Stimulated activated CD8-positive, alpha-beta memory T cell treated with anti-CD3 and anti-CD28 coated beads, Interleukin-15, amount 100 ng/mL, for 1 hour (primary cell): ENCODE results near the gene UBE2I.
"Not testable (repeated sequence)": the region's sequence is repeated elsewhere in the genome, so short reads cannot be mapped to it uniquely, and the experiment has no call there.

Experiments
- DNase-seq: peaks from one replicate; pipeline ENCODE4 v3.0.0-alpha.2; 2020; ENCODE audit warnings: low read depth

UBE2I gene

GRCh38 chr16:1277617-1278282 lies 31.7 kb upstream of the UBE2I start:
- no peak for DNase-seq

GRCh38 chr16:1278477-1278876 lies 31.0 kb upstream of the UBE2I start:
- no peak for DNase-seq

- DNase-seq = no peak
Measured at GRCh38 chr16:1279081-1279944, 30.1 kb upstream of the UBE2I start.

- no peak for DNase-seq
Measured at GRCh38 chr16:1279945-1280589, 29.4 kb upstream of the UBE2I start.

- DNase-seq = no peak
Measured at GRCh38 chr16:1280783-1281182, 28.7 kb upstream of the UBE2I start.

- DNase-seq = no peak
Measured at GRCh38 chr16:1281517-1281916, 27.9 kb upstream of the UBE2I start.

- DNase-seq = no peak
Measured at GRCh38 chr16:1282324-1282973, 27.0 kb upstream of the UBE2I start.

GRCh38 chr16:1283296-1283695 lies 26.1 kb upstream of the UBE2I start:
- DNase-seq = no peak

- DNase-seq = no peak
Measured at GRCh38 chr16:1283996-1284616, 25.3 kb upstream of the UBE2I start.

GRCh38 chr16:1285669-1286512 lies 23.5 kb upstream of the UBE2I start:
- DNase-seq = no peak

GRCh38 chr16:1286513-1287094 lies 22.8 kb upstream of the UBE2I start:
- no peak for DNase-seq

GRCh38 chr16:1287982-1288670 lies 21.3 kb upstream of the UBE2I start:
- no peak for DNase-seq

GRCh38 chr16:1288813-1289476 lies 20.5 kb upstream of the UBE2I start:
- no peak for DNase-seq

GRCh38 chr16:1289477-1289866 lies 20.0 kb upstream of the UBE2I start:
- DNase-seq = no peak

- DNase-seq = no peak
Measured at GRCh38 chr16:1290063-1290501, 19.4 kb upstream of the UBE2I start.

- DNase-seq = no peak
Measured at GRCh38 chr16:1290860-1291575, 18.4 kb upstream of the UBE2I start.

- no peak for DNase-seq
Measured at GRCh38 chr16:1291576-1291974, 17.9 kb upstream of the UBE2I start.

- DNase-seq = not testable (repeated sequence)
Measured at GRCh38 chr16:1292208-1292607, 17.2 kb upstream of the UBE2I start.

GRCh38 chr16:1292808-1293207 lies 16.6 kb upstream of the UBE2I start:
- not testable (repeated sequence) for DNase-seq
